Breast epithelium (tissue), 3 donors: Measurements from ENCODE around the gene IQSEC2.

Experiments used
- POLR2AphosphoS5 ChIP-seq, 3 donors: sonication (generic); formaldehyde crosslinking; IDR thresholded peaks; one replicate each; pipeline ENCODE4 v1.6.1; 2017; ENCODE audit warnings: antibody characterized with exemption in 3 of 3
- TF ChIP-seq, protein P1 (sequence below), 3 donors: fragments of 450-650 bp; IDR thresholded peaks; one replicate each; pipeline ENCODE4 v1.5.1; 2016 to 2017; ENCODE audit warnings: antibody characterized with exemption in 3 of 3, mild to moderate bottlenecking in 3 of 3, moderate library complexity in 3 of 3

DNA sequence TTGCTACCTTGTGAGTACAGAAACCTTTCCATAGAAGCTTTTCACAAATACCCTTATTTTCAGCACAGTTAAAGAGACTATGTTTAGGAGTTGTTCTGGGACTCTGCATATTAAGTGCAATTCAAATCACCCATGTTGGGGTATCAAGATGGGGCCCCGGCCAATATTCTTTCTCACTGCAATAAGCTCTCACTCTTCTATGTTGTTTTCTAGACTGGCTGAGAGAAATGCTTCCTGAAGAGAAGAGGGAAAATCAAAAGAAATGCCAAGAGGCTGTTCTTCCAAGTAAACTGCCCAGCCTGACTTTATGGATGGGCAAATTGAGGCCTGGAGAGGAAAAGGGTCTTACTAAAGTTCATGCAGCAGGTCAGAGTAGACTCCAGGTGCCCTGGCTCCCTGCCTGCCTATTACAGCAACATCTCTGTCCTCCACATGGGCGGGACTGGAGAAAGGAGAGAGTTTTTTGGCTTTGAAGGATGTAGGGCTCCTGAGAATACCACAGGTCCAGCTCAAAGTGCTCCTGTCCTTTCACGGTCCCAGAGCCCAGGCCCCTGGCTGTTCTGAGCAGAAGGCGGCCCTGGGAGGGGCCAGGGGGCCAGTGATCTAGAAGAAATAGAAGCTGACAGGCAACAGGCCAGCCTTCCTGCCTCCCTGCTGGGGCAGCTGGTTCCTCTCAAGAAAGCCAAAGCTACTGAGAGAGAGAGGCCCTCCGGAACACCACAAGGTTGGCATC lies 745 bp upstream of the IQSEC2 start:
- TF ChIP-seq, protein P1, sequence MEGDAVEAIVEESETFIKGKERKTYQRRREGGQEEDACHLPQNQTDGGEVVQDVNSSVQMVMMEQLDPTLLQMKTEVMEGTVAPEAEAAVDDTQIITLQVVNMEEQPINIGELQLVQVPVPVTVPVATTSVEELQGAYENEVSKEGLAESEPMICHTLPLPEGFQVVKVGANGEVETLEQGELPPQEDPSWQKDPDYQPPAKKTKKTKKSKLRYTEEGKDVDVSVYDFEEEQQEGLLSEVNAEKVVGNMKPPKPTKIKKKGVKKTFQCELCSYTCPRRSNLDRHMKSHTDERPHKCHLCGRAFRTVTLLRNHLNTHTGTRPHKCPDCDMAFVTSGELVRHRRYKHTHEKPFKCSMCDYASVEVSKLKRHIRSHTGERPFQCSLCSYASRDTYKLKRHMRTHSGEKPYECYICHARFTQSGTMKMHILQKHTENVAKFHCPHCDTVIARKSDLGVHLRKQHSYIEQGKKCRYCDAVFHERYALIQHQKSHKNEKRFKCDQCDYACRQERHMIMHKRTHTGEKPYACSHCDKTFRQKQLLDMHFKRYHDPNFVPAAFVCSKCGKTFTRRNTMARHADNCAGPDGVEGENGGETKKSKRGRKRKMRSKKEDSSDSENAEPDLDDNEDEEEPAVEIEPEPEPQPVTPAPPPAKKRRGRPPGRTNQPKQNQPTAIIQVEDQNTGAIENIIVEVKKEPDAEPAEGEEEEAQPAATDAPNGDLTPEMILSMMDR (IDR thresholded peaks at IDR 0.05), result no peak
- TF ChIP-seq POLR2AphosphoS5 (IDR thresholded peaks at IDR 0.05), result no peak
